Liver (tissue), 9 donors: Measurements from ENCODE around the gene MUC2. TPM values are rescaled to one million over a fixed set of nuclear protein-coding genes. Genes with fewer than 3 reads are reported as not detected.

Experiments
- DNase-seq: peaks from one replicate; pipeline ENCODE4 v3.0.0-alpha.2; 2017; ENCODE audit warnings: low spot score
- H3K27ac ChIP-seq, 2 donors: one replicate each; pipeline ENCODE4 v1.7.0; 2013; ENCODE audit warnings: inconsistent platforms in 2 of 2, low read length in 2 of 2, control low read depth in 1 of 2, low read depth in 1 of 2, mild to moderate bottlenecking in 1 of 2
- H3K27me3 ChIP-seq, 4 donors: one replicate each; pipeline versions ENCODE4 v1.6.1 to v1.7.0; 2013; ENCODE audit warnings: low read length in 3 of 4, inconsistent platforms in 1 of 4, mild to moderate bottlenecking in 1 of 4, moderate library complexity in 1 of 4; ENCODE audit not compliant: control insufficient read depth in 4 of 4, insufficient read depth in 4 of 4
- H3K36me3 ChIP-seq, 4 donors: one replicate each; pipeline versions ENCODE4 v1.6.1 to v1.7.0; 2013; ENCODE audit warnings: low read length in 3 of 4, mild to moderate bottlenecking in 3 of 4, low read depth in 1 of 4, moderate library complexity in 1 of 4; ENCODE audit not compliant: control insufficient read depth in 4 of 4, insufficient read depth in 3 of 4
- H3K4me1 ChIP-seq, 4 donors: one replicate each; pipeline versions ENCODE4 v1.6.1 to v1.7.0; 2013; ENCODE audit warnings: low read length in 3 of 4, mild to moderate bottlenecking in 3 of 4, moderate library complexity in 1 of 4; ENCODE audit not compliant: control insufficient read depth in 4 of 4, insufficient read depth in 4 of 4
- H3K4me3 ChIP-seq, 3 donors: one replicate each; pipeline versions ENCODE4 v1.6.1 to v1.7.0; 2013; ENCODE audit warnings: low read length in 3 of 3, control low read depth in 1 of 3, low read depth in 1 of 3, mild to moderate bottlenecking in 1 of 3
- H3K9ac ChIP-seq, 2 donors: one replicate each; pipeline ENCODE4 v1.7.0; 2013; ENCODE audit warnings: low read length in 2 of 2, mild to moderate bottlenecking in 2 of 2, moderate library complexity in 2 of 2, control low read depth in 1 of 2, low read depth in 1 of 2
- H3K9me3 ChIP-seq, 4 donors: one replicate each; pipeline versions ENCODE4 v1.6.1 to v1.7.0; 2013; ENCODE audit warnings: low read length in 3 of 4; ENCODE audit not compliant: control insufficient read depth in 4 of 4
- ATF3 ChIP-seq: IDR thresholded peaks from 2 replicates; pipeline ENCODE4 v1.6.1; 2016; ENCODE audit warnings: antibody characterized with exemption
- CTCF ChIP-seq: fragments of 150-350 bp; IDR thresholded peaks from 2 replicates; pipeline ENCODE4 v1.5.1; 2017; ENCODE audit warnings: improper control_type of control experiment, low read depth, low read length; ENCODE audit not compliant: missing input control
- EGR1 ChIP-seq, 2 donors: IDR thresholded peaks; 2 replicates each; pipeline ENCODE4 v1.6.1; 2016 to 2018; ENCODE audit warnings: antibody characterized with exemption in 2 of 2, low read depth in 2 of 2
- FOXA1 ChIP-seq: IDR thresholded peaks from 2 replicates; pipeline ENCODE4 v1.6.1; 2016; ENCODE audit warnings: antibody characterized with exemption
- FOXA2 ChIP-seq: IDR thresholded peaks from 2 replicates; pipeline ENCODE4 v1.6.1; 2016; ENCODE audit warnings: antibody characterized with exemption
- GABPA ChIP-seq, 2 donors: IDR thresholded peaks in 1 of 2; conservative IDR thresholded peaks in 1 of 2; 2 replicates each; pipeline ENCODE4 v1.6.1; 2016; ENCODE audit warnings: antibody characterized with exemption in 2 of 2, mild to moderate bottlenecking in 1 of 2, moderate library complexity in 1 of 2
- HNF4A ChIP-seq, 2 donors: conservative IDR thresholded peaks; 2 replicates each; pipeline ENCODE4 v1.6.1; 2016; ENCODE audit warnings: antibody characterized with exemption in 2 of 2, mild to moderate bottlenecking in 2 of 2
- HNF4G ChIP-seq: IDR thresholded peaks from 2 replicates; pipeline ENCODE4 v1.6.1; 2016; ENCODE audit warnings: antibody characterized with exemption
- JUND ChIP-seq, 2 donors: IDR thresholded peaks; 2 replicates each; pipeline ENCODE4 v1.6.1; 2016; ENCODE audit warnings: antibody characterized with exemption in 2 of 2
- MAX ChIP-seq: IDR thresholded peaks from 2 replicates; pipeline ENCODE4 v1.6.1; 2016; ENCODE audit warnings: antibody characterized with exemption
- NR2F2 ChIP-seq: IDR thresholded peaks from 2 replicates; pipeline ENCODE4 v1.6.1; 2016; ENCODE audit warnings: antibody characterized with exemption
- RAD21 ChIP-seq, 2 donors: IDR thresholded peaks; 2 replicates each; pipeline ENCODE4 v1.6.1; 2016; ENCODE audit warnings: antibody characterized with exemption in 2 of 2, mild to moderate bottlenecking in 2 of 2
- REST ChIP-seq: IDR thresholded peaks from 2 replicates; pipeline ENCODE4 v1.6.1; 2016; ENCODE audit warnings: antibody characterized with exemption, mild to moderate bottlenecking
- RXRA ChIP-seq, 2 donors: IDR thresholded peaks; 2 replicates each; pipeline ENCODE4 v1.6.1; 2017 to 2018; ENCODE audit warnings: antibody characterized with exemption in 2 of 2, mild to moderate bottlenecking in 1 of 2
- SP1 ChIP-seq: IDR thresholded peaks from 2 replicates; pipeline ENCODE4 v1.6.1; 2018; ENCODE audit warnings: antibody characterized with exemption, mild to moderate bottlenecking
- TAF1 ChIP-seq: conservative IDR thresholded peaks from 2 replicates; pipeline ENCODE4 v1.6.1; 2016; ENCODE audit warnings: antibody characterized with exemption, mild to moderate bottlenecking
- YY1 ChIP-seq: IDR thresholded peaks from 2 replicates; pipeline ENCODE4 v1.6.1; 2016; ENCODE audit warnings: antibody characterized with exemption, mild to moderate bottlenecking
- ZBTB33 ChIP-seq: IDR thresholded peaks from 2 replicates; pipeline ENCODE4 v1.6.1; 2016; ENCODE audit warnings: antibody characterized with exemption
- WGBS: extraction: QIAGEN DNeasy Blood & Tissue Kit; methylation state at CpG from one replicate; pipeline ENCODE4 v1.1.7; 2013; 5-methylcytosine and 5-hydroxymethylcytosine counted together
- polyA plus RNA-seq, 2 donors: library from polyadenylated mRNA; stranded (reverse) in 1 of 2; unstranded in 1 of 2; fragments of 200-250 nt in 1 of 2; fragments of >200 nt in 1 of 2; fragmentation: Nextera tagmentation in 1 of 2; extraction: Ambion mirVana in 1 of 2; gene quantifications; one replicate each; pipeline versions ENCODE4 v1.2.1 to v1.2.3, GENCODE V29; 2013 to 2015
- total RNA-seq, 2 donors: library from RNA; depleted of rRNA; stranded (reverse); fragments of >200 nt; gene quantifications; one replicate each; pipeline ENCODE4 v1.2.3, GENCODE V29; 2014
- donor health status: healthy.
- donor health status: healthy.
- donor health status: healthy.
- donor health status: healthy.
- donor health status: healthy.

Gene MUC2
- total and polyA plus RNA-seq, 4 donors, result under 0.01 TPM; not detected in 3

- TF ChIP-seq RXRA (IDR thresholded peaks at IDR 0.05), result no peak
- TF ChIP-seq ATF3, result no peak
These were observed 46.7 kb downstream of the MUC2 start (continued) for GRCh38 chr11:1121331-1121812.

- no peaks in the 10 kb centered on the region for H3K27me3 ChIP-seq
- H3K4me3 ChIP-seq, result no peak overlapping the region
- H3K36me3 ChIP-seq, result no peaks in the 10 kb centered on the region
- no peaks in the 10 kb centered on the region for H3K9me3 ChIP-seq
- no peak for TF ChIP-seq SP1
- no peak for TF ChIP-seq TAF1
- TF ChIP-seq ZBTB33, result no peak
- H3K4me1 ChIP-seq, result no peaks in the 10 kb centered on the region
- no peak overlapping the region for H3K27ac ChIP-seq
- 64% methylated on average over 28 of the region's 28 CpGs for WGBS
- no peak overlapping the region for H3K9ac ChIP-seq
- no peak for DNase-seq
These were observed 47.4 kb downstream of the MUC2 start for GRCh38 chr11:1121813-1122663.

GRCh38 chr11:1122664-1123002 is 48.0 kb downstream of the MUC2 start:
- H3K9me3 ChIP-seq, result no peaks in the 10 kb centered on the region
- H3K27me3 ChIP-seq, result no peaks in the 10 kb centered on the region
- H3K4me1 ChIP-seq, result no peaks in the 10 kb centered on the region
- H3K4me3 ChIP-seq, result no peak overlapping the region
- TF ChIP-seq GABPA (IDR thresholded peaks at IDR 0.05 in 1 of 2, conservative IDR thresholded peaks at IDR 0.05 in 1 of 2) (no peak), ATF3 (no peak), FOXA1 (no peak), NR2F2 (no peak), REST (no peak), MAX (no peak), YY1 (no peak), EGR1 (IDR thresholded peaks at IDR 0.05; ENCODE audit: low read depth in 2 of 2) (no peak), RXRA (IDR thresholded peaks at IDR 0.05) (no peak), HNF4G (no peak), HNF4A (conservative IDR thresholded peaks at IDR 0.05) (no peak), FOXA2 (no peak), JUND (IDR thresholded peaks at IDR 0.05) (no peak), CTCF (no peak), ZBTB33 (no peak), RAD21 (IDR thresholded peaks at IDR 0.05) (no peak)
- H3K9ac ChIP-seq, result no peak overlapping the region
- DNase-seq, result no peak
- no peak overlapping the region for H3K27ac ChIP-seq
- 81% methylated on average over 7 of the region's 7 CpGs for WGBS
- H3K36me3 ChIP-seq, result no peaks in the 10 kb centered on the region
